Fibroblast of pulmonary artery (primary cell): Measurements from ENCODE around the gene GNAI3.

Source experiments
- DNase-seq: peaks from one replicate; pipeline ENCODE4 v3.0.0-alpha.2; 2010; ENCODE audit warnings: low read depth
- H3K4me3 ChIP-seq: replicated peaks from 2 replicates; pipeline ENCODE4 v1.5.1; 2011; ENCODE audit warnings: low read depth, mild to moderate bottlenecking, control low read depth, low read length, moderate library complexity
- CTCF ChIP-seq: IDR thresholded peaks from 2 replicates; pipeline ENCODE4 v1.5.1; 2011; ENCODE audit warnings: mild to moderate bottlenecking, control low read depth, low read length, inconsistent platforms; ENCODE audit errors: missing control alignments

The GNAI3 gene

GRCh38 chr1:109546311-109547109 lies 1.9 kb upstream of the GNAI3 start:
- peak; percentile 83 for TF ChIP-seq CTCF
- H3K4me3 ChIP-seq, result peak overlapping the region; percentile 73
- DNase-seq, result peak; percentile 92

- H3K4me3 ChIP-seq, result peak overlapping the region; percentile 73
- TF ChIP-seq CTCF, result no peak
- DNase-seq, result peak; percentile 22
Measured at GRCh38 chr1:109547463-109548320, 723 bp upstream of the GNAI3 start.

- H3K4me3 ChIP-seq, result no peak overlapping the region
- no peak for DNase-seq
- no peak for TF ChIP-seq CTCF
Measured at GRCh38 chr1:109556563-109556962, 8.1 kb downstream of the GNAI3 start.

GRCh38 chr1:109557520-109557919 lies 9.1 kb downstream of the GNAI3 start:
- TF ChIP-seq CTCF, result no peak
- no peak overlapping the region for H3K4me3 ChIP-seq
- no peak for DNase-seq

GRCh38 chr1:109559995-109560394 lies 11.6 kb downstream of the GNAI3 start:
- no peak for DNase-seq
- H3K4me3 ChIP-seq, result no peak overlapping the region
- TF ChIP-seq CTCF, result no peak

GRCh38 chr1:109564194-109564878 lies 15.9 kb downstream of the GNAI3 start:
- no peak for TF ChIP-seq CTCF
- no peak overlapping the region for H3K4me3 ChIP-seq
- no peak for DNase-seq
